Testis (tissue), 5 donors: ENCODE measurements around the gene ZNF503. TPM values are rescaled to one million over a fixed set of nuclear protein-coding genes. Genes with fewer than 3 reads are reported as not detected.

ENCODE experiments used
- DNase-seq: peaks from one replicate; pipeline ENCODE4 v3.0.0-alpha.2; 2019
- H3K27ac ChIP-seq, 2 donors: fragments of 200-600 bp; sonication (generic); one replicate each; pipeline ENCODE4 v1.5.1; 2019
- H3K27me3 ChIP-seq: fragments of 200-600 bp; sonication (generic); one replicate; pipeline ENCODE4 v1.5.1; 2019
- H3K36me3 ChIP-seq: fragments of 200-600 bp; sonication (generic); one replicate; pipeline ENCODE4 v1.5.1; 2017; ENCODE audit warnings: low read depth; ENCODE audit errors: missing control alignments
- H3K4me1 ChIP-seq: fragments of 200-600 bp; sonication (generic); one replicate; pipeline ENCODE4 v1.5.1; 2019
- H3K4me3 ChIP-seq, 2 donors: fragments of 200-600 bp; sonication (generic); one replicate each; pipeline ENCODE4 v1.5.1; 2017 to 2019
- H3K9me3 ChIP-seq: fragments of 200-600 bp; sonication (generic); one replicate; pipeline ENCODE4 v1.5.1; 2017
- POLR2A ChIP-seq: fragments of 450-650 bp; IDR thresholded peaks from one replicate; pipeline ENCODE4 v1.6.1; 2017; ENCODE audit warnings: antibody characterized with exemption, mild to moderate bottlenecking, moderate library complexity
- WGBS, 2 donors: methylation state at CpG; one replicate each; pipeline ENCODE4 v1.1.5; 2018; 5-methylcytosine and 5-hydroxymethylcytosine counted together
- intact Hi-C: fragments of 100-400 bp; cut with DNase I; formaldehyde crosslinking; loops from one replicate; pipeline ENCODE4 v1.15.1; 2023; ENCODE audit warnings: low total_unique reads
- long read RNA-seq, 2 donors: transcript quantifications; one replicate each; lab custom pipeline, GENCODE V29; 2026
- polyA plus RNA-seq: library from polyadenylated mRNA; stranded (reverse); fragments of 350-450 nt; fragmentation: Illumina TruSeq; extraction: RNeasy Lipid Tissue Mini Kit (QIAGEN cat#74804); gene quantifications from one replicate; pipeline ENCODE4 v1.2.3, GENCODE V29; 2014; ENCODE audit warnings: low read depth, low replicate concordance; ENCODE audit not compliant: insufficient read depth
- total RNA-seq, 2 donors: library from RNA; depleted of rRNA; stranded (reverse); fragments of >200 nt; gene quantifications; one replicate each; pipeline ENCODE4 v1.2.3, GENCODE V29; 2016
- TF ChIP-seq, protein P1 (sequence below), 3 experiments: fragments of 450-650 bp in 2 of 3; fragments of 200-600 bp in 1 of 3; sonication (generic) in 1 of 3; IDR thresholded peaks; one replicate each; pipeline ENCODE4 v1.5.1; 2016 to 2019; ENCODE audit warnings: antibody characterized with exemption in 3 of 3, mild to moderate bottlenecking in 2 of 3, moderate library complexity in 1 of 3

Gene ZNF503, protein sequence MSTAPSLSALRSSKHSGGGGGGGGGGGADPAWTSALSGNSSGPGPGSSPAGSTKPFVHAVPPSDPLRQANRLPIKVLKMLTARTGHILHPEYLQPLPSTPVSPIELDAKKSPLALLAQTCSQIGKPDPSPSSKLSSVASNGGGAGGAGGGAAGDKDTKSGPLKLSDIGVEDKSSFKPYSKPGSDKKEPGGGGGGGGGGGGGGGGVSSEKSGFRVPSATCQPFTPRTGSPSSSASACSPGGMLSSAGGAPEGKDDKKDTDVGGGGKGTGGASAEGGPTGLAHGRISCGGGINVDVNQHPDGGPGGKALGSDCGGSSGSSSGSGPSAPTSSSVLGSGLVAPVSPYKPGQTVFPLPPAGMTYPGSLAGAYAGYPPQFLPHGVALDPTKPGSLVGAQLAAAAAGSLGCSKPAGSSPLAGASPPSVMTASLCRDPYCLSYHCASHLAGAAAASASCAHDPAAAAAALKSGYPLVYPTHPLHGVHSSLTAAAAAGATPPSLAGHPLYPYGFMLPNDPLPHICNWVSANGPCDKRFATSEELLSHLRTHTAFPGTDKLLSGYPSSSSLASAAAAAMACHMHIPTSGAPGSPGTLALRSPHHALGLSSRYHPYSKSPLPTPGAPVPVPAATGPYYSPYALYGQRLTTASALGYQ
- total RNA-seq, result 1 to 10 TPM; 8.0 to 9.8 TPM
- polyA plus RNA-seq, result 7.0 TPM
- long read RNA-seq, donor 1, transcript ZNF503-201 (2 exons, 3,347 nt), result major isoform, 7 of 7 reads
- long read RNA-seq, donor 1, partial matches to known transcripts, result 0 of 7 reads
- long read RNA-seq, donor 1, other reads (novel, unspliced or antisense), result 0 of 7 reads
- long read RNA-seq, donor 2, transcript ZNF503-201 (2 exons, 3,347 nt), result major isoform, 6 of 6 reads
- long read RNA-seq, donor 2, partial matches to known transcripts, result 0 of 6 reads
- long read RNA-seq, donor 2, other reads (novel, unspliced or antisense), result 0 of 6 reads

DNA sequence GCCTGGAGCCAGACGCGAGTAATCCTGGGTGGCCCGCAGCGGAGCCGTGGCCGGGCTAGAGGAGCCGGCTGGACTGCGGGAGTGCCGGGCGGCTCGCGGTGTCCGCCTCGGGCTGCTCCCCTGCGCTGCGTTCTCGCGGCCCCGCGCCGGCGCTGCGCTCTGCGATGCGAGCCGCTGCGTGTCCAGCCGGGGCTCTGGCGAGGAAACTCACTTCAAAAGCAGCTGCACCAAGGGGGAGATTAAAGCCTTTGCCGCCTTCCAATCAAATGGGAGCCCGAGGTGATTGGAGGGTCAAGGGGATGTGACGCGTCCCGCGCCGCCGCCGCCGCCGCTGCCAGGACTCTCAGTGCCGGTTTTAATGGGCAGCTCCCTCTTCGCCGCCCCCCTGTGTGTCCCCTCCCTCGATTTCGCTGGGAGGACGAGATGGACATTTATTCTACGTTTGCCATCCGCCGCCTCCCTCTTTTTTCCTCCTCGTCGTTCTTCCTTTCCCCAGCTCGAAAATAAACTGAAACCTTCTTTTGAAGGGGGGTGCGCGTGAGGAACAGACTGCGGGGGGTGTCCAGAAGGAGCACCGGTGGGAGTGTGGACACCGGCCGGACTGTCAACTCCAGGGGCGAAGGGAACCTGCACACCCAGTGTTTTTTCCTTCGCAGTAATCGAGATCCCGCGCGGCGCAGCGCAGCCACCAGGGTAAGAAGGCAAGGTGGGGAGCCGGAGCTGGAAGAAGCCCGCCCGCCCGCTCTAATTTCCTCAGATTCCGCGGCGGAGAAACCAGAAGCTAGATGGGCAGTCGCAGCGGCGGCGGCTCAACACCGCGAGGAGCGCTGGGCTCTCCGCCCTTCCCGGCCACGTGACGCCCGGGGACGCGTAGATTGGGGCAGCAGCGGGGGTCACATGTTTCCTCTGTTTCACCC is at the start of gene ZNF503:
ZNF503 (minus strand) TSS at position 196 of the 917 bp plus-strand sequence. CDS start 345 bp downstream, outside the sequence.
- no peaks in the 10 kb centered on the region for H3K4me1 ChIP-seq
- 0% methylated on average over 71 to 73 of the region's 88 CpGs for WGBS, 2 donors
- peak; percentile 61 for TF ChIP-seq POLR2A
- TF ChIP-seq, protein P1, sequence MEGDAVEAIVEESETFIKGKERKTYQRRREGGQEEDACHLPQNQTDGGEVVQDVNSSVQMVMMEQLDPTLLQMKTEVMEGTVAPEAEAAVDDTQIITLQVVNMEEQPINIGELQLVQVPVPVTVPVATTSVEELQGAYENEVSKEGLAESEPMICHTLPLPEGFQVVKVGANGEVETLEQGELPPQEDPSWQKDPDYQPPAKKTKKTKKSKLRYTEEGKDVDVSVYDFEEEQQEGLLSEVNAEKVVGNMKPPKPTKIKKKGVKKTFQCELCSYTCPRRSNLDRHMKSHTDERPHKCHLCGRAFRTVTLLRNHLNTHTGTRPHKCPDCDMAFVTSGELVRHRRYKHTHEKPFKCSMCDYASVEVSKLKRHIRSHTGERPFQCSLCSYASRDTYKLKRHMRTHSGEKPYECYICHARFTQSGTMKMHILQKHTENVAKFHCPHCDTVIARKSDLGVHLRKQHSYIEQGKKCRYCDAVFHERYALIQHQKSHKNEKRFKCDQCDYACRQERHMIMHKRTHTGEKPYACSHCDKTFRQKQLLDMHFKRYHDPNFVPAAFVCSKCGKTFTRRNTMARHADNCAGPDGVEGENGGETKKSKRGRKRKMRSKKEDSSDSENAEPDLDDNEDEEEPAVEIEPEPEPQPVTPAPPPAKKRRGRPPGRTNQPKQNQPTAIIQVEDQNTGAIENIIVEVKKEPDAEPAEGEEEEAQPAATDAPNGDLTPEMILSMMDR (IDR thresholded peaks at IDR 0.05), result peak in 2 of 3 experiments; percentile 51 to 53

DNA sequence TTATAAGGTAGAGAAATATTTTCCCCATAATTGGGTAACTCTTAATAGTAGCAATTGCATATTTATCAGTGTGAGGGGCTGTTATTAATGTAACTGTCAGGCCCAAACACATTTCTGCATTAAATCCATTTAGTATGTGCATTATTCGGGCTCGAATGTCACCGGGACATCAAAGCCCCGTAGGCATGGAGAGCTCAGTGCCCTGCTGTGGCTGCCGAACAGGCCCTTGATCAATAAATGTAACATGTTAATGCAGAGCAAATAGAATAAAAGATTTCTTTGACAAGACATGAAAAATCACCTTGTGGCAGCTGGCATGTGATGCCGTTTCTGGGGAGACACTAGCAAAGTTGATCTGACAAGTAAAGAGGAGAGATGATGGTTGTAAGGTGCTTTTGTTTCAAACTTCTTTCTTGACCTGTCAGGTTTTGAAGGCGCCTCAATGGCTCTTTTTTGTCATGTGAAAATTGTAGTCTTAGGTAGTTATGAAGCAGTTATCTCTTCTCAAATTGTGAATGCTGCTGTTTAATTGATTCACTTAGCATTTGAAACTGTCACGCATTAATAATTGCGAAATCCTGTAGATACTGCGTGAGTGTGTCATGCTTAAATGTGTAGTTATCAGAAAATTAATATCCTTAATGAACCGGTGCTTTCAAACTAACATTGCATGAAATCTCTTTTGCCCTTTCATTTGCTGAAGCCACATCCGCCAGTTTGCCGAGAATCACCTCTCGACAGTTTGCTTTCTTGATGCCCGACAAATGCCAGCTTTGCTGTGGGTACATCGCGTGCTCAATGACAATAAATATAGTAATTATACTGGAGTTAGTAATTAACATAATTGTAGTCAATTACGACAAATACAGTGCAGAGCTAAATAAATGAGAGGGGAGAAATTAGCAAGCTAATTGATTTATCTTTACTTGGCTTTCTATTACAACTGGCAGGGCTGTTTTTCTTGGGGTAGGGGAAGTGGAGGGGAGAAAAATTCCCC is 49.4 kb upstream of the ZNF503 start:
- intact Hi-C loops, result no loop called here
- Histone ChIP-seq H3K9me3 (no peaks in the 10 kb centered on the region), H3K36me3 (no peaks in the 10 kb centered on the region), H3K27me3 (no peaks in the 10 kb centered on the region), H3K4me3 (no peak overlapping the region), H3K4me1 (peaks cover 10% of the 10 kb centered on the region), H3K27ac (no peak overlapping the region)
- TF ChIP-seq, protein P1 (IDR thresholded peaks at IDR 0.05), result no peak
- no peak for TF ChIP-seq POLR2A
- 92 to 93% methylated on average over 18 of the region's 18 CpGs for WGBS, 2 donors
- DNase-seq, result no peak

More for the DNA sequence above, at the start of gene ZNF503:
- Histone ChIP-seq H3K36me3 (no peaks in the 10 kb centered on the region), H3K9me3 (no peaks in the 10 kb centered on the region), H3K27me3 (no peaks in the 10 kb centered on the region), H3K4me3 (peak within 1 kb of the TSS; percentile 78 to 83), H3K27ac (peak within 1 kb of the TSS; percentile 85 to 96)
- peak; percentile 98 for DNase-seq
- intact Hi-C loops, result loop anchor here (5.0 to 10.0 kb wide), 3 partner anchors 255 to 633 kb away; no protein-coding TSS in a partner anchor

DNA sequence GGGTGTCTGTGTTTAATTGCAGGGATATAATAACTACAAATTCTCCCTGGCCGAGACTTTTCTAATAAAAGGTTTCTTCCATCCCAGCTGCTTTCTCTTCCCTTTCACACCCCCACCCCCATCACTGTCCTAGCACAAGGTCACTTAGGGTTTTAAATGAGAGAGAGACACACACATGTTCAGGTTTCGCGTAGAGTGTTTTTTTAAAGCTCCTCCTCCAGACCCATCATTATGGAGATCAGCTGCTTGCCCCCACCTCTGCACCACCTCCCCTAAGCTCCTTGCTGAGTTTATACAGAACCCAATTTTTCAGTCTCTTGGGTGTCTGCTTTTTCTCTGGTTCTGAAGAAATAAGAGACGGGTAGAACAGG is 48.5 kb upstream of the ZNF503 start:
- no peak for TF ChIP-seq POLR2A
- TF ChIP-seq, protein P1 (IDR thresholded peaks at IDR 0.05), result no peak
- DNase-seq, result no peak
- Histone ChIP-seq H3K4me3 (no peak overlapping the region), H3K9me3 (no peaks in the 10 kb centered on the region), H3K27ac (no peak overlapping the region), H3K36me3 (no peaks in the 10 kb centered on the region), H3K27me3 (no peaks in the 10 kb centered on the region), H3K4me1 (peaks cover 10% of the 10 kb centered on the region)
- intact Hi-C loops, result no loop called here
- 39 to 46% methylated on average over 4 of the region's 4 CpGs for WGBS, 2 donors
